AG04449 (cell line): ENCODE data around the gene PLAGL1.

ENCODE experiments used
- CTCF ChIA-PET: fragments of 350-600 bp; formaldehyde crosslinking; extraction: SDS; loops from one replicate; lab custom pipeline; 2021; ENCODE audit warnings: antibody characterized with exemption; lab: Yijun Ruan, JAX
- POLR2A ChIA-PET: fragments of 400-600, 350-600 bp; formaldehyde crosslinking; extraction: SDS; loops from one replicate; lab custom pipeline; 2020; ENCODE audit warnings: antibody characterized with exemption, inconsistent platforms; lab: Yijun Ruan, JAX
- DNase-seq: peaks from one replicate; pipeline ENCODE4 v3.0.0-alpha.2; 2010; ENCODE audit warnings: low read depth, low spot score
- H3K4me3 ChIP-seq: 2 replicates; pipeline ENCODE4 v1.5.1; 2011; ENCODE audit warnings: low read depth, mild to moderate bottlenecking, control low read depth, low read length
- TF ChIP-seq, protein P1 (sequence below): IDR thresholded peaks from one replicate; pipeline ENCODE4 v1.5.1; 2011; ENCODE audit warnings: mild to moderate bottlenecking, moderate library complexity, low read length, control low read depth, inconsistent platforms; ENCODE audit not compliant: insufficient read depth; ENCODE audit errors: missing control alignments

Gene PLAGL1

DNA sequence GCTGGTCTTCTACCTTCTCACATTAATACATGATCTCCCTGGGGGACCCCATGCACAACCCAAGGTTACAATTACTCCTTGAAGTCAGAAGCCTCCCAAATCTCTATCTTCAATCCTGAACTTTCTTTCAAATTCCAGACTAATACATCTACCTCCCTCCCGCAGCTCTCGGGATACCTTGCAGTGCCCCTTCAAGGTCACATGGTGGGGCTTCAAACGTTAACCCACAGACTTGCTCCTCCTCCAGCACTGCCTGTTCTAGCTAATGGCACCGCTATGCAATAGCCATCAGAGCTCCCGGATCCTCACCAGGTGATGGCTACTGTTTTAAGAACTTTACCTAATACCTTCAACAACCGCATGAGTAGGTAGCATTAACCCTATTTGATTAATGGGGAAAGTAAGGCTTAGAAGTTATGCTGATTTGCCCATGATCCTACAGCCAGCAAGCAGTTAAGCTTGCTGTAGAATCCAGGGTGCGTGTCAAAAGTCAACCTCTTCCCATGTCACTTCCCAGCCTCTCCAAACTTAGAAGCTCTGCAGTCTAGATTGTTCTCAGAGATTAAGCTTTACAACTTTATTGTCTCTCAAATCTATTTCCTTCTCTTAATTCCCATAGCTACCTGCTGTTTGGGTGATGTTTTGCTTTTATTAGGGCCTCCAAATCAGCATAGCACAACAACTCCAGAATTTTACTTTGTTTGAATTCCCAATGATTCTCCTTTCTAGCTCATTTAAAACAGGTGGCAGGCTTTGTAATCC is 44.7 kb downstream of the PLAGL1 start:
- DNase-seq: no peak
- TF ChIP-seq, protein P1, sequence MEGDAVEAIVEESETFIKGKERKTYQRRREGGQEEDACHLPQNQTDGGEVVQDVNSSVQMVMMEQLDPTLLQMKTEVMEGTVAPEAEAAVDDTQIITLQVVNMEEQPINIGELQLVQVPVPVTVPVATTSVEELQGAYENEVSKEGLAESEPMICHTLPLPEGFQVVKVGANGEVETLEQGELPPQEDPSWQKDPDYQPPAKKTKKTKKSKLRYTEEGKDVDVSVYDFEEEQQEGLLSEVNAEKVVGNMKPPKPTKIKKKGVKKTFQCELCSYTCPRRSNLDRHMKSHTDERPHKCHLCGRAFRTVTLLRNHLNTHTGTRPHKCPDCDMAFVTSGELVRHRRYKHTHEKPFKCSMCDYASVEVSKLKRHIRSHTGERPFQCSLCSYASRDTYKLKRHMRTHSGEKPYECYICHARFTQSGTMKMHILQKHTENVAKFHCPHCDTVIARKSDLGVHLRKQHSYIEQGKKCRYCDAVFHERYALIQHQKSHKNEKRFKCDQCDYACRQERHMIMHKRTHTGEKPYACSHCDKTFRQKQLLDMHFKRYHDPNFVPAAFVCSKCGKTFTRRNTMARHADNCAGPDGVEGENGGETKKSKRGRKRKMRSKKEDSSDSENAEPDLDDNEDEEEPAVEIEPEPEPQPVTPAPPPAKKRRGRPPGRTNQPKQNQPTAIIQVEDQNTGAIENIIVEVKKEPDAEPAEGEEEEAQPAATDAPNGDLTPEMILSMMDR: no peak
- ChIA-PET CTCF (interaction anchor here (0.6 to 3.0 kb wide), 8 partner anchors 8 to 388 kb away, joined by 3 to 15 read pairs (median 4); no protein-coding TSS in a partner anchor), POLR2A (interaction anchor here (0.6 kb wide), 1 partner anchor 33 kb away, joined by 7 read pairs; no protein-coding TSS in a partner anchor)
- H3K4me3 ChIP-seq: no peak overlapping the region

DNA sequence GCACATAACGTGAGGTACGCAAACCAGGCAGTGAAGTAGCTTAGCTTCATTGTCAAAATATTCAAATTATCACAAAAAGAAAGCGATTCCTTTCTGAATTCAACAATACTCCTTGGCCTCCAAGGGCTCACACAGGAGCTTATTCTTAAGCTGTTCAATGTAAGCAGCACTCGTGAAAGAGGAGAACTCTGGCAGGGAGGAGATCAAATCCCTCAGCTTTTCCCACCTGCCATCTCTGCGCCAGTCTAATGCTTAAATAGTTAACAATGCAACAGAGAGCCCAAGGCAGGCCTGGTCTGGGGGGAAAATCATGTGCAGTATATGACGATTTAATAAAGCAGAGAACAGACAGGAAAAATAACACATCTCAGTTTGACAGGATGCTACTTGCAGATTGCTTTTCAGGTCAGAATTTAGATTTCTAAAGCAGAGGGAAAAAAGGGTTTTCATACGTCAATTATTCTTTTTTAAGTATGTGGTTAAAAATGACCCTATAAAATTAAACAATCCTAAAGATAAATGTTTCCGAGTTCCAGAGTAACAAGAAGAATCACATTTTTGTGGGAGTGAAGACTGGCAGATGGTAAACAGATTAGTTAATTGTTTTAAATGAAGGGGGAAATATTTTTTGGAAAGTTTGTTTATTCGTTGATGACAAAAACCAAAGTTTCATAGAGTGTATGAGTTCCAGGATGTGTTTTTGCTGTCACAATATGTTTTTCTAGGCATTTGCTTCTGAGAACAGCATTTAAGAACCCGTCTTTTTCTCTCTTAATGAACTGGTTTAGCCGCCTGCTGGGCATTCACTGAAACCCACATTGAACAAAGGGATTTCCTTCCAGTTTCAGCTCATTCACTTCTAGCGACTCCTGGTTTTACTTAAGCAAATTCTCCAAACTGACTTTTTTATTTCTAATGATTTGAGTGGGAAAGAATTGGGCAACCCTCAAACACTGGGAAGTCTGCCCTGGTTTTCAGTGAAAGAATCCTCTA is 45.9 kb downstream of the PLAGL1 start:
- no peak overlapping the region for H3K4me3 ChIP-seq
- TF ChIP-seq, protein P1: peak; percentile 36
- POLR2A ChIA-PET: no interaction called here
- DNase-seq: peak; percentile 10
- CTCF ChIA-PET: interaction anchor here (1.1 to 3.0 kb wide), 5 partner anchors 9 to 386 kb away, joined by 3 to 15 read pairs (median 5); no protein-coding TSS in a partner anchor

DNA sequence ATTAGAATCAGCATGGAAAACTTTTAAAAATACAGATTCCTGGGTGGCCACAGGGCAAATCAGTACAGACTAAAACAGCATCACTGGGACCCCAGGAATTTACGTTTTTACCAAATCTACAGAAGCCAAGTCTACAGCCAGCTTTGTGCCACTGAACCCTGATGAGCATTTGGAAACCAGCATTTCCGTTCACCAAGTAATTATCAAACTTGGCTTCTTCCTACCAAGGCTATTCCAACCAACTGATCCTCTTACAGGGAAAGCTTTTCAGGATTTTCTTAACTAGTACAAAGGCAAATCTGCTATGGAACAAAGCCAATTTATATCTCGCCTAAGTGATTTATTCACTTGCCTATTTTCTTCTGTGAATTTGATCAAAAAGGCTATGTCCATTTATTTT is 47.0 kb downstream of the PLAGL1 start:
- TF ChIP-seq, protein P1: no peak
- DNase-seq: no peak
- no peak overlapping the region for H3K4me3 ChIP-seq
- POLR2A ChIA-PET: no interaction called here
- CTCF ChIA-PET: interaction anchor here (2.9 to 3.0 kb wide), 2 partner anchors 11 to 385 kb away, joined by 9 to 15 read pairs; no protein-coding TSS in a partner anchor

DNA sequence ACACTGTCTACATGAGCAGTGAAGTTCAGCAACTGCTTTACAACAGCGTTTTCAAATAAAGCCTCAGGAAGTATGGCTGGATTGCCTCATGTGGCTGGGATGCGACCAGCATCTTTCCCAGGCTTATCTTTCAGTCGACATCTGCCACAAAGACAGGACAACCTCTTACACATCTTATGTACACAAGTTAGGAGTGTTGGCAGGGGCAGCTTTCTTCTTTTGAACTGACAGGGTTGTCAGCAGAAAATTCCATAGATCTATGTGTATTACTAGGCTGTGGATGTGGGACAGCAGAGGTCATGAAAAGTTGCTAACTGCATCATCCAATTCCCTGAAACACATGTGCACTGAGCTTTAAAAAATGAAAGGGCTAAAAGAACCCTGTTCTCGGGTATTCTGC is 48.1 kb downstream of the PLAGL1 start:
- TF ChIP-seq, protein P1: no peak
- no peak for DNase-seq
- POLR2A ChIA-PET: no interaction called here
- CTCF ChIA-PET: interaction anchor here (1.0 kb wide), 1 partner anchor 18 kb away, joined by 6 read pairs; no protein-coding TSS in a partner anchor
- H3K4me3 ChIP-seq: no peak overlapping the region

DNA sequence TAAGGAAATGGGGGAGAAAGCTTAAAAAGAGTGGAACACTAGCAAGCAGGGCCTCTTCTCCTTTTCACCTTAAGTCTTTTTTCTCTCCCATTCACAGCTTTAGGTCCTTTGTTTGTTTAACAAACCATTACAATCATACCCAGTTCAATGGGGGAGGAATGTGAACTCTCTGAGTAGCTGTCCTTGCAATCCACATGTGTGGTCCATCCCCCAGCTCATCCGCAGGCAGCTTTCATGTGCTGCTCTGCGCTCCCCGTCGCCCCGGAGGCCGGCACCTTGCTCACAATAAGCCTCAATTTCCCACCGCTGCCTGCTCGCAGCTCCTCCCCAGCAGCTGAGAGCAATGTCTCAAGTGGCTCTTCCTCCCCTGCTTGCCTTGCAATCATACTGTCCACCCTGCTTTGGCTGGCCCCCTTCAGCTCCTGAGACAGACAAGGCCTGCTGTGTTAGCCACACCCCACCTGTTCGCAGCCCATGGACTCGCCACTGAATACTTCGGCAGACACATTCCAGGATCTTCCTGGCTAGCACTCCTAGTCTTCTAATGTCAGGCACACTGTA is 49.1 kb downstream of the PLAGL1 start:
- ChIA-PET POLR2A (no interaction called here), CTCF (interaction anchor here (0.9 to 1.6 kb wide), 3 partner anchors 16 to 55 kb away, joined by 3 to 8 read pairs (median 3); no protein-coding TSS in a partner anchor)
- DNase-seq: no peak
- TF ChIP-seq, protein P1: no peak
- no peak overlapping the region for H3K4me3 ChIP-seq
